ENCODE data around the gene ZDHHC11.

- TF ChIP-seq CTCF (IDR thresholded peaks at IDR 0.05; ENCODE audit: poor library complexity), result no peak
- no peak for TF ChIP-seq EZH2 (IDR thresholded peaks at IDR 0.05; ENCODE audit: borderline replicate concordance)
Observed at GRCh38 chr5:859798-860296, 9.1 kb upstream of the ZDHHC11 start.
